GM23338 (cell line): Measurements from ENCODE around the gene SH3BP4. TPM values are rescaled to one million over a fixed set of nuclear protein-coding genes. Genes with fewer than 3 reads are reported as not detected.

ENCODE experiments used
- ATAC-seq: fragments of 200-7000 bp; cut with Tn5 transposase; 3 replicates; pipeline ENCODE4 v1.9.1; 2020
- DNase-seq: peaks from one replicate; pipeline ENCODE4 v3.0.0-alpha.2; 2015; ENCODE audit warnings: low spot score
- H2AFZ ChIP-seq: fragments of 200-600 bp; sonication (generic); 2 replicates; pipeline ENCODE4 v1.8.0; 2016; ENCODE audit warnings: antibody characterized with exemption, mild to moderate bottlenecking, moderate library complexity
- H3F3A ChIP-seq: fragments of 200-600 bp; sonication (generic); replicated peaks from 2 replicates; pipeline ENCODE4 v1.8.0; 2017; ENCODE audit warnings: antibody characterized with exemption, mixed run types, low read depth
- H3K27ac ChIP-seq: fragments of 200-600 bp; sonication (generic); 2 replicates; pipeline ENCODE4 v1.6.1; 2016; ENCODE audit warnings: low read depth
- H3K27me3 ChIP-seq: fragments of 200-600 bp; sonication (generic); 2 replicates; pipeline ENCODE4 v1.8.0; 2016; ENCODE audit warnings: mild to moderate bottlenecking, mixed run types, moderate library complexity; ENCODE audit not compliant: insufficient read depth
- H3K36me3 ChIP-seq: fragments of 200-600 bp; sonication (generic); 2 replicates; pipeline ENCODE4 v1.8.0; 2016; ENCODE audit warnings: mild to moderate bottlenecking; ENCODE audit not compliant: insufficient read depth
- H3K4me1 ChIP-seq: fragments of 200-600 bp; sonication (generic); 2 replicates; pipeline ENCODE4 v1.8.0; 2016; ENCODE audit warnings: mild to moderate bottlenecking, moderate library complexity; ENCODE audit not compliant: insufficient read depth
- H3K4me2 ChIP-seq: fragments of 200-600 bp; sonication (generic); 2 replicates; pipeline ENCODE4 v1.7.1; 2017; ENCODE audit warnings: mixed run types
- H3K4me3 ChIP-seq: fragments of 200-600 bp; sonication (generic); 2 replicates; pipeline ENCODE4 v1.6.1; 2016; ENCODE audit warnings: mixed run types
- H3K79me2 ChIP-seq: fragments of 200-600 bp; sonication (generic); replicated peaks from 2 replicates; pipeline ENCODE4 v1.8.0; 2017; ENCODE audit warnings: mild to moderate bottlenecking; ENCODE audit not compliant: insufficient read depth
- H3K9me2 ChIP-seq: fragments of 200-600 bp; sonication (generic); 2 replicates; pipeline ENCODE4 v1.8.0; 2017; ENCODE audit not compliant: insufficient read depth
- H4K20me1 ChIP-seq: fragments of 200-600 bp; sonication (generic); replicated peaks from 2 replicates; pipeline ENCODE4 v1.8.0; 2017; ENCODE audit warnings: mild to moderate bottlenecking; ENCODE audit not compliant: insufficient read depth
- H3K27ac Mint-ChIP-seq: 2 replicates; pipeline ENCODE4 v1.8.0; 2020; ENCODE audit warnings: inconsistent platforms, mild to moderate bottlenecking, moderate library complexity, mixed read lengths
- H3K27me3 Mint-ChIP-seq: 3 replicates; pipeline ENCODE4 v1.8.0; 2022; ENCODE audit warnings: low read depth, mild to moderate bottlenecking, moderate library complexity, mixed read lengths, inconsistent platforms; ENCODE audit not compliant: insufficient read depth, poor library complexity
- H3K36me3 Mint-ChIP-seq: 3 replicates; pipeline ENCODE4 v1.8.0; 2021; ENCODE audit warnings: low read depth, mild to moderate bottlenecking, inconsistent platforms, moderate library complexity, mixed read lengths
- H3K4me1 Mint-ChIP-seq: 3 replicates; pipeline ENCODE4 v1.8.0; 2020; ENCODE audit warnings: mild to moderate bottlenecking, inconsistent platforms, mixed read lengths
- H3K4me3 Mint-ChIP-seq: 3 replicates; pipeline ENCODE4 v1.8.0; 2021; ENCODE audit warnings: moderate library complexity, mild to moderate bottlenecking, inconsistent platforms, mixed read lengths
- H3K9me3 Mint-ChIP-seq: 3 replicates; pipeline ENCODE4 v1.8.0; 2020; ENCODE audit warnings: moderate library complexity, mild to moderate bottlenecking, inconsistent platforms, mixed read lengths
- CREB1 ChIP-seq: fragments of 250-450 bp; sonication (Bioruptor Pico); IDR thresholded peaks from 2 replicates; pipeline ENCODE4 v1.5.0; 2020; ENCODE audit warnings: low read depth, mild to moderate bottlenecking, moderate library complexity
- CTCF ChIP-seq, 2 experiments: fragments of 200-600 bp in 1 of 2; sonication (generic) in 1 of 2; conservative IDR thresholded peaks; 2 replicates each; pipeline versions ENCODE4 v1.5.1 to v1.6.1; 2016 to 2017; ENCODE audit warnings: antibody characterized with exemption in 2 of 2, low read depth in 2 of 2, mild to moderate bottlenecking in 2 of 2, moderate library complexity in 1 of 2
- EZH2 ChIP-seq: fragments of 200-600 bp; sonication (generic); IDR thresholded peaks from one replicate; pipeline ENCODE4 v1.8.0; 2017; ENCODE audit warnings: antibody characterized with exemption, mild to moderate bottlenecking, low read depth; ENCODE audit not compliant: unreplicated experiment
- EZH2phosphoT487 ChIP-seq: fragments of 200-600 bp; sonication (generic); IDR thresholded peaks from one replicate; pipeline ENCODE4 v1.8.1; 2018; ENCODE audit warnings: antibody characterized with exemption; ENCODE audit not compliant: unreplicated experiment
- JUNB ChIP-seq: IDR thresholded peaks from one replicate; pipeline ENCODE4 v1.6.1; 2016; ENCODE audit warnings: antibody characterized with exemption; ENCODE audit not compliant: unreplicated experiment
- NANOG ChIP-seq: IDR thresholded peaks from 2 replicates; pipeline ENCODE4 v1.6.1; 2016; ENCODE audit warnings: antibody characterized with exemption, borderline replicate concordance
- POLR2AphosphoS5 ChIP-seq: IDR thresholded peaks from 2 replicates; pipeline ENCODE4 v1.6.1; 2016; ENCODE audit warnings: antibody characterized with exemption, low read depth
- REST ChIP-seq: IDR thresholded peaks from one replicate; pipeline ENCODE4 v1.6.1; 2018; ENCODE audit warnings: antibody characterized with exemption; ENCODE audit not compliant: unreplicated experiment
- STAT1 ChIP-seq: IDR thresholded peaks from one replicate; pipeline ENCODE4 v1.6.1; 2016; ENCODE audit warnings: antibody characterized with exemption; ENCODE audit not compliant: unreplicated experiment
- ZNF114 ChIP-seq: fragments of 250-450 bp; sonication (Bioruptor Pico); IDR thresholded peaks from 2 replicates; pipeline ENCODE4 v1.5.0; 2020; ENCODE audit warnings: mild to moderate bottlenecking, moderate library complexity
- ZNF331 ChIP-seq: fragments of 250-450 bp; sonication (Bioruptor Pico); IDR thresholded peaks from 2 replicates; pipeline ENCODE4 v1.5.0; 2020; ENCODE audit warnings: low read depth, mild to moderate bottlenecking, moderate library complexity
- polyA plus RNA-seq: library from polyadenylated mRNA; unstranded; fragments of >200 nt; fragmentation: Nextera tagmentation; extraction: Ambion mirVana; gene quantifications from 2 replicates; pipeline ENCODE4 v1.2.1, GENCODE V29; 2016
- total RNA-seq: library from RNA; depleted of rRNA; stranded (reverse); fragments of >200 nt; shearing (Covaris generic); gene quantifications from 2 replicates; pipeline ENCODE4 v1.2.3, GENCODE V29; 2014
- TF ChIP-seq, protein P1 (sequence below): IDR thresholded peaks from 2 replicates; pipeline ENCODE4 v1.6.1; 2016; ENCODE audit warnings: antibody characterized with exemption
- TF ChIP-seq, protein P2 (sequence below): fragments of 250-450 bp; sonication (Bioruptor Pico); IDR thresholded peaks from 2 replicates; pipeline ENCODE4 v1.5.0; 2020; ENCODE audit warnings: mild to moderate bottlenecking, moderate library complexity

SH3BP4 gene
- total and polyA plus RNA-seq, 2 experiments from 2014 or later: 15.6 to 50.9 TPM

DNA sequence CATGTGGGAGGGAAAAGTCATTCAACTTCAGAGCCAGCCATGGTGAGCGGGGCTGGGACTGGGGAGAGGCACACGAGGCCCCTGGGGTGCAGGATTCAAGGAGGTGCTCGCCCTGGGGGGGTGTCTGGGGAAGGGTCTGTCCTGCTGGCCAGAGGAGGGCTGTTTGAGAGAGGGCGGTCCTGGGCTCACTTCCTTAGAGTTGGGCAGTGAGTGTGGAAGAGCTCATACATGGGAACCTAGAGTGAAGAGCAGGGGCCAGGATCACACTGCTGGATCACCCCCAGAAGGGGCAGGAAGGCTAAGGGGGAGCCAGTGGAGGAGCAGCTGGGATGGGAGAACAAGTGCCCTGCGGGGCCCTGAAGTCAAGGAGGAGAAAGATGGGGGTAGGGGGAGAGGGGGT lies 6.5 kb downstream of the SH3BP4 start:
- Mint-ChIP-seq H3K27ac (no peak overlapping the region), H3K27me3 (peaks cover 19% of the 10 kb centered on the region), H3K36me3 (peaks cover 6% of the 10 kb centered on the region), H3K4me3 (no peak overlapping the region), H3K4me1 (peaks cover 76% of the 10 kb centered on the region), H3K9me3 (no peaks in the 10 kb centered on the region)
- Histone ChIP-seq H3K27ac (no peak overlapping the region), H4K20me1 (peaks cover 36% of the 10 kb centered on the region), H2AFZ (no peak overlapping the region), H3K4me2 (no peak overlapping the region), H3K4me3 (no peak overlapping the region), H3K27me3 (peaks cover 4% of the 10 kb centered on the region), H3F3A (no peaks in the 10 kb centered on the region), H3K4me1 (peaks cover 68% of the 10 kb centered on the region), H3K36me3 (no peaks in the 10 kb centered on the region), H3K9me2 (no peaks in the 10 kb centered on the region), H3K79me2 (peaks cover 99% of the 10 kb centered on the region)
- no peak for TF ChIP-seq POLR2AphosphoS5
- no peak for TF ChIP-seq EZH2phosphoT487
- no peak for TF ChIP-seq CTCF (conservative IDR thresholded peaks at IDR 0.05; ENCODE audit: low read depth in 2 of 2)
- TF ChIP-seq, protein P1, sequence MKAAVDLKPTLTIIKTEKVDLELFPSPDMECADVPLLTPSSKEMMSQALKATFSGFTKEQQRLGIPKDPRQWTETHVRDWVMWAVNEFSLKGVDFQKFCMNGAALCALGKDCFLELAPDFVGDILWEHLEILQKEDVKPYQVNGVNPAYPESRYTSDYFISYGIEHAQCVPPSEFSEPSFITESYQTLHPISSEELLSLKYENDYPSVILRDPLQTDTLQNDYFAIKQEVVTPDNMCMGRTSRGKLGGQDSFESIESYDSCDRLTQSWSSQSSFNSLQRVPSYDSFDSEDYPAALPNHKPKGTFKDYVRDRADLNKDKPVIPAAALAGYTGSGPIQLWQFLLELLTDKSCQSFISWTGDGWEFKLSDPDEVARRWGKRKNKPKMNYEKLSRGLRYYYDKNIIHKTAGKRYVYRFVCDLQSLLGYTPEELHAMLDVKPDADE: no peak
- no peak for TF ChIP-seq REST
- TF ChIP-seq STAT1: no peak
- TF ChIP-seq ZNF114 (CRISPR knock-in tag): no peak
- TF ChIP-seq, protein P2, sequence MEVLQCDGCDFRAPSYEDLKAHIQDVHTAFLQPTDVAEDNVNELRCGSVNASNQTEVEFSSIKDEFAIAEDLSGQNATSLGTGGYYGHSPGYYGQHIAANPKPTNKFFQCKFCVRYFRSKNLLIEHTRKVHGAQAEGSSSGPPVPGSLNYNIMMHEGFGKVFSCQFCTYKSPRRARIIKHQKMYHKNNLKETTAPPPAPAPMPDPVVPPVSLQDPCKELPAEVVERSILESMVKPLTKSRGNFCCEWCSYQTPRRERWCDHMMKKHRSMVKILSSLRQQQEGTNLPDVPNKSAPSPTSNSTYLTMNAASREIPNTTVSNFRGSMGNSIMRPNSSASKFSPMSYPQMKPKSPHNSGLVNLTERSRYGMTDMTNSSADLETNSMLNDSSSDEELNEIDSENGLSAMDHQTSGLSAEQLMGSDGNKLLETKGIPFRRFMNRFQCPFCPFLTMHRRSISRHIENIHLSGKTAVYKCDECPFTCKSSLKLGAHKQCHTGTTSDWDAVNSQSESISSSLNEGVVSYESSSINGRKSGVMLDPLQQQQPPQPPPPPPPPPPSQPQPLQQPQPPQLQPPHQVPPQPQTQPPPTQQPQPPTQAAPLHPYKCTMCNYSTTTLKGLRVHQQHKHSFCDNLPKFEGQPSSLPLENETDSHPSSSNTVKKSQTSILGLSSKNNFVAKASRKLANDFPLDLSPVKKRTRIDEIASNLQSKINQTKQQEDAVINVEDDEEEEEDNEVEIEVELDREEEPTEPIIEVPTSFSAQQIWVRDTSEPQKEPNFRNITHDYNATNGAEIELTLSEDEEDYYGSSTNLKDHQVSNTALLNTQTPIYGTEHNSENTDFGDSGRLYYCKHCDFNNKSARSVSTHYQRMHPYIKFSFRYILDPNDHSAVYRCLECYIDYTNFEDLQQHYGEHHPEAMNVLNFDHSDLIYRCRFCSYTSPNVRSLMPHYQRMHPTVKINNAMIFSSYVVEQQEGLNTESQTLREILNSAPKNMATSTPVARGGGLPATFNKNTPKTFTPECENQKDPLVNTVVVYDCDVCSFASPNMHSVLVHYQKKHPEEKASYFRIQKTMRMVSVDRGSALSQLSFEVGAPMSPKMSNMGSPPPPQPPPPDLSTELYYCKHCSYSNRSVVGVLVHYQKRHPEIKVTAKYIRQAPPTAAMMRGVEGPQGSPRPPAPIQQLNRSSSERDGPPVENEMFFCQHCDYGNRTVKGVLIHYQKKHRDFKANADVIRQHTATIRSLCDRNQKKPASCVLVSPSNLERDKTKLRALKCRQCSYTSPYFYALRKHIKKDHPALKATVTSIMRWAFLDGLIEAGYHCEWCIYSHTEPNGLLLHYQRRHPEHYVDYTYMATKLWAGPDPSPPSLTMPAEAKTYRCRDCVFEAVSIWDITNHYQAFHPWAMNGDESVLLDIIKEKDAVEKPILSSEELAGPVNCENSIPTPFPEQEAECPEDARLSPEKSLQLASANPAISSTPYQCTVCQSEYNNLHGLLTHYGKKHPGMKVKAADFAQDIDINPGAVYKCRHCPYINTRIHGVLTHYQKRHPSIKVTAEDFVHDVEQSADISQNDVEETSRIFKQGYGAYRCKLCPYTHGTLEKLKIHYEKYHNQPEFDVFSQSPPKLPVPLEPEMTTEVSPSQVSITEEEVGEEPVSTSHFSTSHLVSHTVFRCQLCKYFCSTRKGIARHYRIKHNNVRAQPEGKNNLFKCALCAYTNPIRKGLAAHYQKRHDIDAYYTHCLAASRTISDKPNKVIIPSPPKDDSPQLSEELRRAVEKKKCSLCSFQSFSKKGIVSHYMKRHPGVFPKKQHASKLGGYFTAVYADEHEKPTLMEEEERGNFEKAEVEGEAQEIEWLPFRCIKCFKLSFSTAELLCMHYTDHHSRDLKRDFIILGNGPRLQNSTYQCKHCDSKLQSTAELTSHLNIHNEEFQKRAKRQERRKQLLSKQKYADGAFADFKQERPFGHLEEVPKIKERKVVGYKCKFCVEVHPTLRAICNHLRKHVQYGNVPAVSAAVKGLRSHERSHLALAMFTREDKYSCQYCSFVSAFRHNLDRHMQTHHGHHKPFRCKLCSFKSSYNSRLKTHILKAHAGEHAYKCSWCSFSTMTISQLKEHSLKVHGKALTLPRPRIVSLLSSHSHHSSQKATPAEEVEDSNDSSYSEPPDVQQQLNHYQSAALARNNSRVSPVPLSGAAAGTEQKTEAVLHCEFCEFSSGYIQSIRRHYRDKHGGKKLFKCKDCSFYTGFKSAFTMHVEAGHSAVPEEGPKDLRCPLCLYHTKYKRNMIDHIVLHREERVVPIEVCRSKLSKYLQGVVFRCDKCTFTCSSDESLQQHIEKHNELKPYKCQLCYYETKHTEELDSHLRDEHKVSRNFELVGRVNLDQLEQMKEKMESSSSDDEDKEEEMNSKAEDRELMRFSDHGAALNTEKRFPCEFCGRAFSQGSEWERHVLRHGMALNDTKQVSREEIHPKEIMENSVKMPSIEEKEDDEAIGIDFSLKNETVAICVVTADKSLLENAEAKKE (CRISPR knock-in tag): no peak
- no peak for TF ChIP-seq ZNF331
- TF ChIP-seq EZH2: no peak
- no peak for TF ChIP-seq CREB1 (CRISPR knock-in tag)
- no peak for TF ChIP-seq JUNB
- TF ChIP-seq NANOG: no peak
- ATAC-seq: no peak
- no peak for DNase-seq
